K562 (cell line): ENCODE measurements around the gene PRAME. TPM values are rescaled to one million over a fixed set of nuclear protein-coding genes. Genes with fewer than 3 reads are reported as not detected.

Experiments
- ATAC-seq: fragments of 200-7000 bp; cut with Tn5 transposase; 3 replicates; pipeline ENCODE4 v1.9.1; 2020; ENCODE audit warnings: moderate library complexity
- Bru-seq: library from RNA; stranded (reverse); fragments of 400-500 nt; gene quantifications from one replicate; lab custom pipeline; 2021; lab: Mats Ljungman, UMichigan
- BruChase-seq, 2 experiments: library from RNA; stranded (reverse); fragments of 400-500 nt; gene quantifications; one replicate each; lab custom pipeline; 2021; lab: Mats Ljungman, UMichigan
- BruUV-seq: library from RNA; stranded (reverse); fragments of 400-500 nt; replicated peaks from 2 replicates; lab custom pipeline; 2021; lab: Mats Ljungman, UMichigan
- CTCF ChIA-PET: fragments of 300-600 bp; formaldehyde crosslinking; extraction: SDS; loops from one replicate; lab custom pipeline; 2021; ENCODE audit warnings: low intra/inter-chr PET ratio; lab: Yijun Ruan, JAX
- POLR2A ChIA-PET: fragments of 300-600, 350-650 bp; sonication (Branson Sonifier 250); formaldehyde crosslinking; extraction: SDS; loops from one replicate; lab custom pipeline; 2021; ENCODE audit warnings: antibody characterized with exemption, inconsistent platforms; lab: Yijun Ruan, JAX
- DNase-seq, 4 experiments: peaks; one replicate each; pipeline versions ENCODE4 v3.0.0 to v3.0.0-alpha.2; 2011 to 2018; ENCODE audit warnings: low spot score in 3 of 4, mixed read lengths in 3 of 4; ENCODE audit errors: extremely low read depth in 1 of 4
- FAIRE-seq: peaks from 2 replicates; lab custom pipeline; 2011; peaks lifted over from hg19 to GRCh38; lab: Jason Lieb, UNC
- H2AFZ ChIP-seq: 2 replicates; pipeline ENCODE4 v1.6.0; 2011; ENCODE audit warnings: low read depth, low read length, control low read depth, inconsistent platforms
- H3K27ac ChIP-seq: fragments of 200-600 bp; 3 replicates; pipeline ENCODE4 v1.8.0; 2011; ENCODE audit warnings: low read depth, mild to moderate bottlenecking, control low read depth, inconsistent platforms, low read length, moderate library complexity, mixed read lengths; ENCODE audit errors: extremely low read depth
- H3K27me3 ChIP-seq, 2 experiments: fragments of 300-600 bp in 1 of 2; 2 replicates in 1 of 2; 3 replicates in 1 of 2; pipeline versions ENCODE4 v1.6.0 to v1.8.0; 2011; ENCODE audit warnings: inconsistent platforms in 2 of 2, low read length in 2 of 2, mild to moderate bottlenecking in 1 of 2, mixed read lengths in 1 of 2, moderate library complexity in 1 of 2; ENCODE audit not compliant: control insufficient read depth in 2 of 2, insufficient read depth in 2 of 2
- H3K36me3 ChIP-seq: fragments of 300-600 bp; 3 replicates; pipeline ENCODE4 v1.8.0; 2011; ENCODE audit warnings: mild to moderate bottlenecking, low read length, inconsistent platforms; ENCODE audit not compliant: control insufficient read depth, insufficient read depth
- H3K4me1 ChIP-seq, 2 experiments: fragments of 200-600 bp in 1 of 2; replicated peaks in 1 of 2; 2 replicates in 1 of 2; 3 replicates in 1 of 2; pipeline versions ENCODE4 v1.5.1 to v1.8.0; 2011; ENCODE audit warnings: inconsistent platforms in 2 of 2, low read length in 2 of 2, mild to moderate bottlenecking in 1 of 2, mixed read lengths in 1 of 2, moderate library complexity in 1 of 2; ENCODE audit not compliant: control insufficient read depth in 2 of 2, insufficient read depth in 2 of 2
- H3K4me2 ChIP-seq: 2 replicates; pipeline ENCODE4 v1.6.1; 2011; ENCODE audit warnings: low read length, control low read depth, inconsistent platforms, mixed read lengths; ENCODE audit not compliant: insufficient read depth
- H3K4me3 ChIP-seq: fragments of 200-600 bp; sonication (generic), shearing (Covaris generic); 2 replicates; pipeline ENCODE4 v1.5.1; 2016; ENCODE audit warnings: control low read depth, inconsistent platforms
- H3K79me2 ChIP-seq: fragments of 200-600 bp; 3 replicates; pipeline ENCODE4 v1.8.0; 2011; ENCODE audit warnings: low read length, inconsistent platforms; ENCODE audit not compliant: control insufficient read depth, insufficient read depth
- H3K9ac ChIP-seq, 2 experiments: 2 replicates each; pipeline versions ENCODE4 v1.6.0 to v1.6.1; 2011; ENCODE audit warnings: low read depth in 2 of 2, low read length in 2 of 2, control low read depth in 1 of 2, inconsistent platforms in 1 of 2, mild to moderate bottlenecking in 1 of 2, mixed read lengths in 1 of 2; ENCODE audit not compliant: insufficient read depth in 1 of 2
- H3K9me1 ChIP-seq: one replicate; pipeline ENCODE4 v1.6.0; 2011; ENCODE audit warnings: inconsistent platforms, mild to moderate bottlenecking, low read length, moderate library complexity; ENCODE audit not compliant: control insufficient read depth, insufficient read depth
- H3K9me3 ChIP-seq: replicated peaks from 2 replicates; pipeline ENCODE4 v1.5.1; 2011; ENCODE audit warnings: low read depth, low read length, inconsistent platforms; ENCODE audit not compliant: control insufficient read depth, insufficient read depth
- H4K20me1 ChIP-seq: replicated peaks from 2 replicates; pipeline ENCODE4 v1.6.1; 2011; ENCODE audit warnings: low read length, inconsistent platforms, mixed read lengths; ENCODE audit not compliant: control insufficient read depth, insufficient read depth
- CREBBP ChIP-seq: IDR thresholded peaks from one replicate; pipeline ENCODE4 v1.6.1; 2012; ENCODE audit warnings: low read depth, mild to moderate bottlenecking, control low read depth, inconsistent platforms, low read length
- ZNF146 ChIP-seq: IDR thresholded peaks from one replicate; pipeline ENCODE4 v1.6.1; 2018; ENCODE audit warnings: missing compliant biosample characterization; ENCODE audit not compliant: unreplicated experiment
- WGBS: fragments of 100-300 bp; shearing (Covaris generic); methylation state at CpG from one replicate; pipeline ENCODE4 v1.1.6; 2016; ENCODE audit warnings: low coverage, mixed read lengths; ENCODE audit not compliant: insufficient coverage; ENCODE audit errors: missing lambda C conversion rate; 5-methylcytosine and 5-hydroxymethylcytosine counted together
- in situ Hi-C: fragments of 300-500 bp; cut with MboI; formaldehyde crosslinking; loops from 4 replicates; pipeline ENCODE4 v1.15.0; 2018; ENCODE audit warnings: inconsistent platforms, mixed read lengths
- intact Hi-C: fragments of 100-400 bp; cut with micrococcal nuclease; formaldehyde crosslinking; loops from 2 replicates; pipeline ENCODE4 v1.14.2; 2022
- long read RNA-seq, 3 experiments: library from polyadenylated mRNA in 2 of 3; library from RNA in 1 of 3; unstranded in 2 of 3; stranded (forward) in 1 of 3; transcript quantifications; one replicate each; pipeline ENCODE4 v2.0.0, GENCODE V29; 2019 to 2022
- polyA minus RNA-seq, 3 experiments: library from RNA; depleted of rRNA, polyadenylated mRNA; stranded (reverse); fragments of >200 nt; gene quantifications; 2 replicates each; pipeline ENCODE4 v1.2.3, GENCODE V29; 2011
- polyA plus RNA-seq, 8 experiments: library from polyadenylated mRNA; depleted of rRNA in 4 of 8; stranded (reverse) in 5 of 8; unstranded in 3 of 8; fragments of >200 nt; fragmentation: Nextera tagmentation in 2 of 8; fragmentation: Illumina TruSeq in 1 of 8; extraction: Ambion mirVana in 2 of 8; extraction: Trizol in 1 of 8; gene quantifications; 2 replicates each; pipeline versions ENCODE4 v1.2.1 to v1.2.3, GENCODE V29; 2011 to 2014; ENCODE audit warnings: inconsistent platforms in 1 of 8, missing spikeins in 1 of 8
- total RNA-seq, 7 experiments: library from RNA; depleted of rRNA in 6 of 7; stranded (reverse); fragments of >200 nt in 6 of 7; fragmentation: Illumina TruSeq in 2 of 7; extraction: Trizol in 2 of 7; gene quantifications; 2 replicates each; pipeline versions ENCODE4 v1.2.1 to v1.2.3, GENCODE V29; 2011 to 2021; ENCODE audit warnings: low replicate concordance in 1 of 7
- TF ChIP-seq, protein P1 (sequence below): sonication (generic); formaldehyde crosslinking; IDR thresholded peaks from 2 replicates; pipeline ENCODE4 v1.8.1; 2023; ENCODE audit warnings: mild to moderate bottlenecking, missing genetic modification reagents, moderate library complexity
- TF ChIP-seq, protein P2 (sequence below): IDR thresholded peaks from 2 replicates; pipeline ENCODE4 v1.6.1; 2011; ENCODE audit warnings: borderline replicate concordance, low read depth, mild to moderate bottlenecking, moderate library complexity, low read length; ENCODE audit not compliant: insufficient read depth, poor library complexity, severe bottlenecking

PRAME gene, protein sequence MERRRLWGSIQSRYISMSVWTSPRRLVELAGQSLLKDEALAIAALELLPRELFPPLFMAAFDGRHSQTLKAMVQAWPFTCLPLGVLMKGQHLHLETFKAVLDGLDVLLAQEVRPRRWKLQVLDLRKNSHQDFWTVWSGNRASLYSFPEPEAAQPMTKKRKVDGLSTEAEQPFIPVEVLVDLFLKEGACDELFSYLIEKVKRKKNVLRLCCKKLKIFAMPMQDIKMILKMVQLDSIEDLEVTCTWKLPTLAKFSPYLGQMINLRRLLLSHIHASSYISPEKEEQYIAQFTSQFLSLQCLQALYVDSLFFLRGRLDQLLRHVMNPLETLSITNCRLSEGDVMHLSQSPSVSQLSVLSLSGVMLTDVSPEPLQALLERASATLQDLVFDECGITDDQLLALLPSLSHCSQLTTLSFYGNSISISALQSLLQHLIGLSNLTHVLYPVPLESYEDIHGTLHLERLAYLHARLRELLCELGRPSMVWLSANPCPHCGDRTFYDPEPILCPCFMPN
- total RNA-seq (2011; cell fraction: chromatin; rRNA removed; ENCODE audit: low replicate concordance) = 1,035 and 1,246 TPM in 2 replicates
- 1,013 and 1,088 TPM in 2 replicates for total RNA-seq (2011; cell fraction: nucleolus; rRNA removed)
- 943 and 1,014 TPM in 2 replicates for total RNA-seq (2011; cell fraction: nucleoplasm; rRNA removed)
- total RNA-seq (2014; rRNA removed) = 968 and 1,107 TPM in 2 replicates
- total RNA-seq (2014; rRNA removed; fragmentation: Illumina TruSeq; extraction: Trizol) = 993 and 1,024 TPM in 2 replicates
- total RNA-seq (2015; rRNA removed; fragmentation: Illumina TruSeq; extraction: Trizol) = 1,048 and 1,089 TPM in 2 replicates
- 1,138 and 1,201 TPM in 2 replicates for total RNA-seq (2021)
- polyA plus RNA-seq (2011; rRNA removed) = 2,141 and 2,474 TPM in 2 replicates
- 2,488 and 2,726 TPM in 2 replicates for polyA plus RNA-seq (2011; cell fraction: cytosol; rRNA removed)
- polyA plus RNA-seq (2011; cell fraction: nucleus; rRNA removed) = 3,679 and 4,057 TPM in 2 replicates
- polyA plus RNA-seq (2012) = 1,108 and 1,453 TPM in 2 replicates
- 1,536 and 1,589 TPM in 2 replicates for polyA plus RNA-seq (2014; fragmentation: Illumina TruSeq; extraction: Trizol)
- polyA plus RNA-seq (2014; fragmentation: Nextera tagmentation; extraction: Ambion mirVana) = 1,000 to 10,000 TPM in 1 of 2 experiments, 100 to 1,000 TPM in 1; 662 to 1,142 TPM
- 1,519 and 1,644 TPM in 2 replicates for polyA plus RNA-seq (2014; rRNA removed)
- 1,022 and 1,144 TPM in 2 replicates for polyA minus RNA-seq (2011; rRNA and poly(A)+ RNA removed)
- 512 and 653 TPM in 2 replicates for polyA minus RNA-seq (2011; cell fraction: cytosol; rRNA and poly(A)+ RNA removed)
- polyA minus RNA-seq (2011; cell fraction: nucleus; rRNA and poly(A)+ RNA removed) = 275 and 419 TPM in 2 replicates
- percentile 99 among the genes with signal in this experiment for Bru-seq, nascent RNA
- percentile 100 among the genes with signal in this experiment for BruChase-seq, experiment 1, labeled RNA remaining after a 2-hour chase
- BruChase-seq, experiment 2, labeled RNA remaining after a 6-hour chase = percentile 100 among the genes with signal in this experiment
- long read RNA-seq, experiment 1, transcript PRAME-202 (6 exons, 2,196 nt) = minor isoform, 150 of 2,391 reads
- long read RNA-seq, experiment 1, transcript PRAME-205 (6 exons, 2,179 nt) = minor isoform, 297 of 2,391 reads
- long read RNA-seq, experiment 1, transcript PRAME-201 (6 exons, 2,202 nt) = major isoform, 415 of 2,391 reads
- long read RNA-seq, experiment 1, transcript PRAME-203 (6 exons, 2,057 nt) = minor isoform, 94 of 2,391 reads
- long read RNA-seq, experiment 1, partial matches to known transcripts = 958 of 2,391 reads
- long read RNA-seq, experiment 1, other reads (novel, unspliced or antisense) = 456 of 2,391 reads
- long read RNA-seq, experiment 2, transcript PRAME-203 (6 exons, 2,057 nt) = minor isoform, 55 of 1,666 reads
- long read RNA-seq, experiment 2, transcript PRAME-202 (6 exons, 2,196 nt) = minor isoform, 112 of 1,666 reads
- long read RNA-seq, experiment 2, transcript PRAME-201 (6 exons, 2,202 nt) = major isoform, 217 of 1,666 reads
- long read RNA-seq, experiment 2, transcript PRAME-205 (6 exons, 2,179 nt) = minor isoform, 108 of 1,666 reads
- long read RNA-seq, experiment 2, partial matches to known transcripts = 905 of 1,666 reads
- long read RNA-seq, experiment 2, other reads (novel, unspliced or antisense) = 264 of 1,666 reads
- long read RNA-seq, experiment 3, transcript PRAME-201 (6 exons, 2,202 nt) = major isoform, 482 of 2,156 reads
- long read RNA-seq, experiment 3, transcript PRAME-205 (6 exons, 2,179 nt) = minor isoform, 258 of 2,156 reads
- long read RNA-seq, experiment 3, transcript PRAME-202 (6 exons, 2,196 nt) = minor isoform, 189 of 2,156 reads
- long read RNA-seq, experiment 3, transcript PRAME-203 (6 exons, 2,057 nt) = minor isoform, 119 of 2,156 reads
- long read RNA-seq, experiment 3, partial matches to known transcripts = 787 of 2,156 reads
- long read RNA-seq, experiment 3, other reads (novel, unspliced or antisense) = 286 of 2,156 reads

DNA sequence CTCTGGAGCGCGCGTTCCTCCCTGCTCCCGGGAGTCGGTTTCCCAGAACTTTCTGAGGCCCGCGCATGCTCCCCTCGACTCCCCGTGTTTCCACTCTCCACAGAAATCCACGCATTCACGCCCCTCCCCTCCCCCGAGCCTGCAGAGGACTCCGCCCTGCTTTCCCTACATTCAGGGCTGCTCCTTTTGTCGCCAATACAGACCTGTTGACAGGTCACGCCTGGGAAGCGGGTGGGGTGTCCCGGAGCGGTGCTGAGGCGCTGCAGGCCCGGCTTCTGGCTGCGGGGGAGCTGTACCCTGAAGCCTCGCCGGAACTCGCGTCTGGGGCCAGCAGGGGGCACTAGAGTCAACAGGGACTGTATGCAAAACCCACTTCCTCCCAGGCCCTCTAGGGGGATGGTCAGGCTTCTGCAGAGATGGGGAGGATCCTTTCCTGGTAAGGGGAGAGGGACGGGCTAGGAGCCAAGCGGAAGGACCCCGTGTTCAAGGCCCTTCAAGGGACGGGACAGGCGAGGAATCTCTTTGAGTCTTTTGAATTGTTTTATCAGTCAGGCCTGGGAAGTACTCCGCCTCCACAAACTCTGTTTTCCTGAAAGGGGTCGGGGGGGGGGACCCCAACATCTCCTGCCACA lies at the start of gene PRAME:
Gene PRAME, minus strand, starts transcription at position 294 of the 632 bp plus-strand sequence. CDS start 2,433 bp downstream, outside the sequence.
- H3K4me3 ChIP-seq = peak within 1 kb of the TSS; percentile 54
- ChIA-PET POLR2A (interaction anchor here (0.5 to 4.6 kb wide), 42 partner anchors 9 to 665 kb away, joined by 3 to 64 read pairs (median 5); partner anchors contain the start of genes ZNF280A and ZNF280B), CTCF (interaction anchor here (0.6 to 4.2 kb wide), 23 partner anchors 8 to 150 kb away, joined by 3 to 65 read pairs (median 4); partner anchors contain the start of genes ZNF280A and ZNF280B)
- no peaks in the 10 kb centered on the region for H3K9me3 ChIP-seq
- peak; percentile 92 for ATAC-seq
- H3K4me2 ChIP-seq = peak within 1 kb of the TSS; percentile 82
- intact Hi-C loops = loop anchor here (1.0 to 10.0 kb wide), 9 partner anchors 17 to 924 kb away; partner anchors contain the start of genes CCDC116, MAPK1, YDJC and ZNF280A
- peaks cover 39 to 43% of the 10 kb centered on the region in 2 experiments for H3K4me1 ChIP-seq
- peaks cover 40% of the 10 kb centered on the region for H3K79me2 ChIP-seq
- in situ Hi-C loops = no loop called here
- H3K36me3 ChIP-seq = peaks cover 33% of the 10 kb centered on the region
- WGBS = 5% methylated on average over 32 of the region's 32 CpGs
- H3K9me1 ChIP-seq = peaks cover 20% of the 10 kb centered on the region
- H3K27ac ChIP-seq = peak within 1 kb of the TSS; percentile 78
- H2AFZ ChIP-seq = peak within 1 kb of the TSS; percentile 86
- BruUV-seq = no TSS peak
- peak; percentile 98 for FAIRE-seq
- peaks cover 27% of the 10 kb centered on the region for H4K20me1 ChIP-seq
- no peaks in the 10 kb centered on the region; a peak in 1 of 5 replicates for H3K27me3 ChIP-seq
- peak; percentile 100 for DNase-seq
- peak within 1 kb of the TSS; percentile 79 to 91 for H3K9ac ChIP-seq
- TF ChIP-seq CREBBP = no peak
- TF ChIP-seq, protein P1, sequence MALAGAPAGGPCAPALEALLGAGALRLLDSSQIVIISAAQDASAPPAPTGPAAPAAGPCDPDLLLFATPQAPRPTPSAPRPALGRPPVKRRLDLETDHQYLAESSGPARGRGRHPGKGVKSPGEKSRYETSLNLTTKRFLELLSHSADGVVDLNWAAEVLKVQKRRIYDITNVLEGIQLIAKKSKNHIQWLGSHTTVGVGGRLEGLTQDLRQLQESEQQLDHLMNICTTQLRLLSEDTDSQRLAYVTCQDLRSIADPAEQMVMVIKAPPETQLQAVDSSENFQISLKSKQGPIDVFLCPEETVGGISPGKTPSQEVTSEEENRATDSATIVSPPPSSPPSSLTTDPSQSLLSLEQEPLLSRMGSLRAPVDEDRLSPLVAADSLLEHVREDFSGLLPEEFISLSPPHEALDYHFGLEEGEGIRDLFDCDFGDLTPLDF (CRISPR knock-in tag) = peak; percentile 98
- TF ChIP-seq ZNF146 (CRISPR knock-in tag) = no peak
- TF ChIP-seq, protein P2, sequence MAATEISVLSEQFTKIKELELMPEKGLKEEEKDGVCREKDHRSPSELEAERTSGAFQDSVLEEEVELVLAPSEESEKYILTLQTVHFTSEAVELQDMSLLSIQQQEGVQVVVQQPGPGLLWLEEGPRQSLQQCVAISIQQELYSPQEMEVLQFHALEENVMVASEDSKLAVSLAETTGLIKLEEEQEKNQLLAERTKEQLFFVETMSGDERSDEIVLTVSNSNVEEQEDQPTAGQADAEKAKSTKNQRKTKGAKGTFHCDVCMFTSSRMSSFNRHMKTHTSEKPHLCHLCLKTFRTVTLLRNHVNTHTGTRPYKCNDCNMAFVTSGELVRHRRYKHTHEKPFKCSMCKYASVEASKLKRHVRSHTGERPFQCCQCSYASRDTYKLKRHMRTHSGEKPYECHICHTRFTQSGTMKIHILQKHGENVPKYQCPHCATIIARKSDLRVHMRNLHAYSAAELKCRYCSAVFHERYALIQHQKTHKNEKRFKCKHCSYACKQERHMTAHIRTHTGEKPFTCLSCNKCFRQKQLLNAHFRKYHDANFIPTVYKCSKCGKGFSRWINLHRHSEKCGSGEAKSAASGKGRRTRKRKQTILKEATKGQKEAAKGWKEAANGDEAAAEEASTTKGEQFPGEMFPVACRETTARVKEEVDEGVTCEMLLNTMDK = no peak
